ENCODE measurements around the gene ZSCAN21. TPM values are rescaled to one million over a fixed set of nuclear protein-coding genes. Genes with fewer than 3 reads are reported as not detected.

Gene ZSCAN21
- total RNA-seq, 1 experiment from 2014 or later, result 24.3 TPM

- peak within 1 kb of the TSS; percentile 93 to 95 for H3K4me3 Mint-ChIP-seq
- Histone ChIP-seq H3K79me2 (ENCODE audit: insufficient read depth, low read length) (peaks cover 5% of the 10 kb centered on the region; the same call in 1 of the 2 replicates), H3K4me2 (ENCODE audit: insufficient read depth, insufficient read length, low read length) (peak within 1 kb of the TSS; percentile 75), H3K18ac (ENCODE audit: insufficient read length, low read depth, low read length) (peak within 1 kb of the TSS; percentile 100), H4K5ac (ENCODE audit: insufficient read length, low read depth, low read length) (peak within 1 kb of the TSS; percentile 100), H3K79me1 (ENCODE audit: insufficient read depth, low read depth, low read length, poor library complexity, severe bottlenecking) (peaks cover 3% of the 10 kb centered on the region), H3K9ac (ENCODE audit: extremely low read depth, insufficient read length, low read length) (peak within 1 kb of the TSS; percentile 100), H3K9me3 (ENCODE audit: control insufficient read depth, low read depth, low read length) (no peaks in the 10 kb centered on the region), H3K4me1 (ENCODE audit: insufficient read depth, low read length) (no peaks in the 10 kb centered on the region), H2BK5ac (ENCODE audit: insufficient read length, low read length) (peak within 1 kb of the TSS; percentile 99), H3K23ac (ENCODE audit: insufficient read length, low read depth, low read length) (no peak within 1 kb of the TSS), H3T11ph (ENCODE audit: low read length) (peak within 1 kb of the TSS; percentile 78), H3K27me3 (ENCODE audit: insufficient read depth, low read length) (no peaks in the 10 kb centered on the region), H2AK5ac (ENCODE audit: insufficient read length, low read length) (peak within 1 kb of the TSS; percentile 93), H4K20me1 (ENCODE audit: control insufficient read depth, insufficient read depth, insufficient read length) (no peaks in the 10 kb centered on the region), H2BK15ac (ENCODE audit: low read depth, low read length) (no peak within 1 kb of the TSS), H3K23me2 (ENCODE audit: insufficient read length, low read depth, low read length, poor library complexity, severe bottlenecking) (no peaks in the 10 kb centered on the region), H3K56ac (ENCODE audit: insufficient read length, low read depth, low read length) (peak within 1 kb of the TSS; percentile 97), H3K27ac (ENCODE audit: insufficient read length, low read depth, low read length) (peak within 1 kb of the TSS; percentile 86), H4K91ac (ENCODE audit: insufficient read length, low read depth, low read length) (peak within 1 kb of the TSS; percentile 99), H2BK20ac (ENCODE audit: low read depth, low read length, poor library complexity, severe bottlenecking) (no peak within 1 kb of the TSS), H4K8ac (replicated peaks; ENCODE audit: insufficient read length, low read depth, low read length) (peak within 1 kb of the TSS; percentile 99), H3K14ac (ENCODE audit: insufficient read depth, low read length) (peak within 1 kb of the TSS; percentile 100), H3K4ac (ENCODE audit: low read depth, low read length) (peak within 1 kb of the TSS; percentile 100), H2BK120ac (ENCODE audit: low read depth, low read length, poor library complexity, severe bottlenecking) (peak within 1 kb of the TSS; percentile 94), H2AFZ (ENCODE audit: low read length) (no peak within 1 kb of the TSS), H2BK12ac (ENCODE audit: insufficient read length, low read depth, low read length) (peak within 1 kb of the TSS; percentile 92)
- no CpG with 5 or more reads among the region's 80 CpGs for WGBS (ENCODE audit: extremely low coverage, insufficient read length, low lambda C conversion rate)
- peaks cover 53 to 75% (median 67%) of the 10 kb centered on the region in 3 experiments for H3K36me3 Mint-ChIP-seq (ENCODE audit: insufficient read depth in 1 of 3, low read depth in 3 of 3)
- H3K27ac Mint-ChIP-seq, result peak within 1 kb of the TSS; percentile 99 to 100 (median 99)
- peak; percentile 99 for DNase-seq
- H3K9me3 Mint-ChIP-seq, result peaks cover 0 to 3% of the 10 kb centered on the region in 2 experiments; a peak in 1 of 5 replicates
- TF ChIP-seq CTCF (conservative IDR thresholded peaks at IDR 0.05), result no peak
- H3K27me3 Mint-ChIP-seq (ENCODE audit: low read depth), result no peaks in the 10 kb centered on the region; the same call in 1 of the 2 replicates
- peaks cover 20 to 34% of the 10 kb centered on the region in 2 experiments for H3K4me1 Mint-ChIP-seq
These were observed 51.7 kb downstream of the ZSCAN21 start, which contains the start of the genes AP4M1 and MCM7 for GRCh38 chr7:100101016-100101862. Gene AP4M1 (plus strand): TSS chr7:100101643. CDS start chr7:100101715, 72 bp downstream. Gene MCM7 (minus strand): TSS chr7:100101397. CDS start chr7:100101294, 103 bp downstream.
